Measurements from ENCODE around the gene GFI1.
A peak's percentile ranks its signal among the peaks of the same experiment; 100 is the strongest.

Gene GFI1

GRCh38 chr1:92494485-92495141 is 7.9 kb upstream of the GFI1 start:
- in situ Hi-C loops (cut with HindIII; ENCODE audit: low pct_ligation_motif_present, low pct_unique_long_range_greater_than_20kb, low sequenced_read_pairs): no loop called here
- DNase-seq: no peak

DNA sequence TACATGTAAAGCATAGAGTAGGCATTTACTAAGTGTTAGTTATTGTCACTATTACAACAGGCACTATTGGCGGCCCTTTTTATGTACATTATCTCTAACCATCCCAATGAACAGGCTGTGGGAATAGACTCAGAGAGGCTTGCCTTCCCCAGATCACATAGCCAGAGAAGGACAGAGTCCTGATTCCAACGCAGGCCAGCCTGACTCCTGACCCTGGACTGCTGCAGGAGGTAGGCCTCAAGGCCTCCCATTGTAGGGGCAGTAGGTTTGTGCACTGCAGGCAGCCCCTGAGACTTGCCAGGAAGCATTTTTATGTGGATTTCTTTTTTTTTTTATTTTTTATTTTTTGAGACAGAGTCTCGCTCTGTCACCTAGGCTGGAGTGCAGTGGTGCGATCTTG is 6.4 kb upstream of the GFI1 start:
- in situ Hi-C loops (cut with HindIII; ENCODE audit: low pct_ligation_motif_present, low pct_unique_long_range_greater_than_20kb, low sequenced_read_pairs): no loop called here
- no peak for DNase-seq

DNA sequence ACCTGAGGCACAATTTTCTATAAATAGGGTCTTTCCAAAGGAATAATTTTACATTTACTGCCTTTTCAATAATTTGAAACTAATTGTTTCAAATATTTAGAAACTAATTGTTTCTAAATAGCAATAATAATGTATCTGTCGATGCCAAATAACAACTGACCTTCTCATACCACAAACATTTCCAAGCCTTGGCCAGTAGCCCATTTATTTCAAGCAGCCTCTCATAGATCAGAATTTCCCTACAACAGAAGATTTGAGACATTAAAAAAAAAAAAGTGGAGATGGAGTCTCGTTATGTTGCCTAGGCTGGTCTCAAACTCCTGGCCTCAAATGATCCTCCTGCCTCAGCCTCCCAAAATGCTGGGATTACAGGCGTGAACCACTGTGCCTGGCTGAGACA is 2.1 kb upstream of the GFI1 start:
- in situ Hi-C loops (cut with HindIII; ENCODE audit: low pct_ligation_motif_present, low pct_unique_long_range_greater_than_20kb, low sequenced_read_pairs): no loop called here
- DNase-seq: no peak

DNA sequence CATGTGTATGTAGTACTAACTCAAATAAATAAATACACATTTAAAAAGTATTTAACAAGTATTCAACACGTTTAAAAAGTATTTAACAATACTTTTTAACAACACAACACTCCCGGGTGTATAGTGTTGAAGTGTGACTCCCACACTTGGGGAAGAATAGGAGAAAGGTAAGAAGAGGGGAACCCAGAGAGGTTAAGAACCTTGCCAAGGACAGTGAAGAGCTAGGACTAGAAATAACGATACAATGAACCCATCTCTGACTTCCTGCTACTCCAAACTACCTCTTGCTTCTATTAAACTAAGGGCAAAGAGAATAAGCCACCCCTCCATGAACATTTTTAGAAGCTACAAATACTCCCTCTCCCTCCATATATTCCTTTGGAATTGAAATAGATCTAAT is 1.7 kb upstream of the GFI1 start:
- DNase-seq: no peak
- in situ Hi-C loops (cut with HindIII; ENCODE audit: low pct_ligation_motif_present, low pct_unique_long_range_greater_than_20kb, low sequenced_read_pairs): no loop called here

GRCh38 chr1:92487078-92487605 is 417 bp upstream of the GFI1 start:
- no peak for DNase-seq
- in situ Hi-C loops (cut with HindIII; ENCODE audit: low pct_ligation_motif_present, low pct_unique_long_range_greater_than_20kb, low sequenced_read_pairs): no loop called here

DNA sequence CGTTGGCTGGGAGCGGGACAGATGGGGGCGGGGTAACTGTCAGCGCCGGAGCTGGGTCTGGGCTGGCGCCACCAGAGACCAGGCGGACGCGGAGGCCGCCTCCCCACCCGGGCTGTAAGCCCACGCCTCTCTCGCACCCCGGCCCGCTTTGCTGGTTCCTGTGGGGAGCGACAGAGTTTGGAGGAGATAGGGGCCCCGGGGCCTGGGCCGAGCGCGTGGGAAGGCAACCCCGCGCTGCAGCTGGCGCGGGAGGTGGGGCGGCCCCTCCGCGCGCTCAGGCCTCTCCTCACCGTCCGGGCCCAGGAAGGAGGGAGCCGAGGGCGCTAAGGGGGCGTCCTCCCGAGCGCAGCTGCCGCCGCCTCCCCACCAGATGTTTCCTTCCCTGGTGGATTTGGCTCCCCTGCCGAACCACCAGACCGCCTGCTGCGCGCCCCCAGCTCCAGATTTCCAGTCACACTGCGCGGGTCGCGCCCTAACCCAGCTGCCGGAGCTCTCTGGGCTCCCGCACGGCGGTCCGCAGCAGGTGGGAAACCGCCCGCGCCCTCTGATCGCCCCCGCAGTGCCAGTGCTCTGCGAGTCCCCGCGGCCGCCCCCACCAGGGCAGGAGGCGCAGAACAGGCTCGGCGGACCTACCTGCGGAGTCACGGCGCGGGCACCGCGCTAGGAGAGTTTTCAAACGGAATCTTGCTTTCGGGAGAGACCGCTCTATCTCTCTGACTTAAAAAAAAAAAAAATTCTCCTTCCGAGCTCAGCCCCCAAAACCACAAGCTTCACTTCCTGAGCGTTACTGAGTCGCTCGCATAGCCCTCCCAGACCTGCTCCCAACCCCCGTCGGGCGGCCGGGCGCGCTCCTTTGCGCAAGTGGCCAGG is 1.1 kb downstream of the GFI1 start:
- peak; percentile 34 for DNase-seq
- in situ Hi-C loops (cut with HindIII; ENCODE audit: low pct_ligation_motif_present, low pct_unique_long_range_greater_than_20kb, low sequenced_read_pairs): no loop called here

DNA sequence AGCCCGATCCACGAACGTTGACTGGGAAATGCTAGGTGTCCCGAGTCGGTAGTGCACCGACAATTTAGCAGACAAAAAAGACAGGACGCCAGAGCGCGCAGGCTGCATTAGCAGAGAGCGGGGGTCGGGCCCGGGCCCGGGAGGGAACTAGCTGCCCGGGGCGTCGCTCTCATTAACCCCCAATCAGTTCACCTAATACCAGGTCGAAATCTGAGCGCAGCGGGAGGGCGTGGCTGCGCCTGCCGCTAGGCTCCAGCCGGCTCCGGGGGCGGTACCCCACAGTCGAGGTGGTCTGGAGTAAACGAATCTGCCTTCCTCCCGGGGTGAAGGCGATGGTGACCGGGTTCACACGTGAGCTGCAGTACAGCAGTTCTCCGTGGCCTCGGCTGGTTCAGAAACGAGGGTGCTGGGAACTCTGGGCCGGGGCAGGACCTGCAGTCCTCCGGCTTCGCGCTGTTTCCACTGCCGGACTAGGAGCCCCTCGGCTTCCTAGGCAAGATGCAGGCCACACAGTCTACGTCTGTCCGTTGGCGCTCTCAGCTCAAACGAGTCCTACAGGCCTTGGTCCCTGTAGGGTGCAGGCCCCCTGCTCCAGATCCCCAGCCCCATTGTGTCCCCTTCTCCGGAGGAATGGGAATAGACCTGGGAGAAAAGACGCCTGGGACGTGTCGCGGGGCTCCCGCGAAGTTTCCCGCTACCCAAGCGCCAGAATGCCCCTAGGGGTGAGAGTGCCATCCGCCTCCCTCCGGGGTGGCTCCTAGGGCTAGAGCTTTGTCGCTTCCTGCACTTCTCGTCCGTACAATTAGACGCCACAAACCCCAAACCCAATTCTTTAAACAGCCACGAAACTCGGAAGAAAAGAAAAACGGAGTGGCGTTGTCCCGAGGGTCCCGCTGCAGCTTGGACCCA is 2.0 kb downstream of the GFI1 start:
- DNase-seq: no peak
- in situ Hi-C loops (cut with HindIII; ENCODE audit: low pct_ligation_motif_present, low pct_unique_long_range_greater_than_20kb, low sequenced_read_pairs): no loop called here

DNA sequence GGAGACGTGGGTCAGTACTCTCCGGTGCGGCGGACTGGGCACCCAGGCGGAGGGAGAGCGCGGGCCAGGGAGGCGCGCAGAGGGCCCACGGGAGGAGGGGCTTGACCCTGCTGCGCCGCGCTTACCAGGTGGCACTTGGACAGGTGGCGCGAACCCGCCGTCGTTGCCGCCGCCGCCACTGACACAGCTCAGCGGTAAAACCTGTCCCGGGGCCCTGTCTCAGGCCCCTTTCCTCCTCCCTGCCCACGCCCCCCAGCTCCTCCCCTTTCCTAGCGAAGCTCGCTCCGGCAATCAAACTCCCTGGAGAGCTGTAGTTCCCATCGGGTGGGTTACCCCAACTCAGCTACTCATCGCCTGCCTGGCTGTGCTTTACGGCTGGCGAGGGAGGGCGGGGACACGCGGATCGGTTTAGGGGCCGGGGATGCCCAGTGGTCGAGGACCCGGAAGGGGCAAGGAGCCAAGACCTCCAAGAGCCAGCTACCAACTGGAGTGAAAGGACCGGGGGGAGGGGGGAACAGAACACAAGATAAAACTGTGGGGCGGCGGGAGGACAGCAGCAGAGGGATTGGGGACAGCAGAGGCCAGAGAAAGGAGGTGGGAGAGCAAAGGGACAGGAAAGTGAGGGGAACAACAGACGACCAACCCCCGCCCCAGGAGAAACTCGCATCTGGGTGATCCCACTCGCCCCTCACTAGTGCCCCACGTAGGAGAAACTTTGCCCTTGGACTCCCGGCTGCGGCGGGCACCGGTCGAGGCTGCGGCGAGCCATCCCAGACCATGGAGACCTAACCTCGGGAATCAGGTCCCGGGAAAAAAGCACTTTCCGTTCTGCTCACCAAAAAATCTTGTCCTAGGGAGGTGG is 2.9 kb downstream of the GFI1 start:
- no peak for DNase-seq

GRCh38 chr1:92482665-92483609 is 3.8 kb downstream of the GFI1 start:
- in situ Hi-C loops (cut with HindIII; ENCODE audit: low pct_ligation_motif_present, low pct_unique_long_range_greater_than_20kb, low sequenced_read_pairs): no loop called here
- DNase-seq: no peak

More for the DNA sequence above, 2.9 kb downstream of the GFI1 start:
- in situ Hi-C loops (cut with HindIII; ENCODE audit: low pct_ligation_motif_present, low pct_unique_long_range_greater_than_20kb, low sequenced_read_pairs): no loop called here

- in situ Hi-C loops (cut with HindIII; ENCODE audit: low pct_ligation_motif_present, low pct_unique_long_range_greater_than_20kb, low sequenced_read_pairs): no loop called here
- peak; percentile 5 for DNase-seq
These were observed 4.6 kb downstream of the GFI1 start for GRCh38 chr1:92481971-92482664.

DNA sequence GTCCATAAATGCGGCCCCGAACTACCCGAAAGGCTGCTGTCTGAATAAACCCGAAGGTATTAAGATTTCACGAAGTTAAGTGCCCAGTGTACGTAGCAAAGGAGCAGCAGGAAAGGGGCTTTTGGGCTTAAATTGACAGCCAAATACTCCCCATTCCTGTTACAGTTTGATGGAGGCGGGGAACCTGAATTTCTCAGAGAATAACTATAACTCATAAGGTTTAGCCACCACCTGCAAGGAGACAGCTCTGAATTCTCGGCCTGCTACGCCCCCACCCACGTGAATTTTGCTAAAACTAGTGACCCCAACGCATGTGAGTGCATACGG is 5.2 kb downstream of the GFI1 start:
- in situ Hi-C loops (cut with HindIII; ENCODE audit: low pct_ligation_motif_present, low pct_unique_long_range_greater_than_20kb, low sequenced_read_pairs): no loop called here
- DNase-seq: no peak

- no peak for DNase-seq
- in situ Hi-C loops (cut with HindIII; ENCODE audit: low pct_ligation_motif_present, low pct_unique_long_range_greater_than_20kb, low sequenced_read_pairs): no loop called here
These were observed 5.7 kb downstream of the GFI1 start for GRCh38 chr1:92480813-92481598.

DNA sequence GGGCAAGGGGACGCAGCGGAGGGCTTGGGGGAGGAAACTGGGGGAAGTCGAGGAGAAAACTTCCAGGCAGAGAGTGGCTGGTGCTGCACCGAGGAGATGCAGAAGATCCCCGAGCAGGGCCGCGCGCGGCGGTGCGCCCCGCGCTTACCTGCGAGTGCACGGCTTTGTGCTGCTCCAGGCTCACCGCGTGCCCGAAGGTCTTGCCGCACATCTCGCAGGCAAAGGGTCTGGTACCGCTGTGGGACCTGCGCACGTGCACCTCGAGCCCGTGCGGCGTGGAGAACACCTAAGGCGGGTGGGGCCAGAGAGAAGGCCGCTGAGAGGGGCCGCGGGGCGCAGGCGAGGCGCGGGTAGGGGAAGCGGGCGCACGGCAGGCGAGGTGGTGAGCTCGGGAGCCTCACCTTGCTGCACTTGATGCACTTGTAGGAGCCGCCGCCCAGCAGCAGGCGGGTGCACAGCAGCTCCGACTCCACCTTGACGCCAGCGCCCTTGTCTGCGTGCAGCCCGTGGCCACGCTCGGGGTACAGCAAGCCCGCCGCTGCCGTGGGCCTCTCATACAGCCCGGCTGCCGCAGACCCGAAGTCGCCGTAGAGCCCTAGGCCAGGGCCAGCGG is 6.4 kb downstream of the GFI1 start:
- in situ Hi-C loops (cut with HindIII; ENCODE audit: low pct_ligation_motif_present, low pct_unique_long_range_greater_than_20kb, low sequenced_read_pairs): no loop called here
- DNase-seq: no peak

DNA sequence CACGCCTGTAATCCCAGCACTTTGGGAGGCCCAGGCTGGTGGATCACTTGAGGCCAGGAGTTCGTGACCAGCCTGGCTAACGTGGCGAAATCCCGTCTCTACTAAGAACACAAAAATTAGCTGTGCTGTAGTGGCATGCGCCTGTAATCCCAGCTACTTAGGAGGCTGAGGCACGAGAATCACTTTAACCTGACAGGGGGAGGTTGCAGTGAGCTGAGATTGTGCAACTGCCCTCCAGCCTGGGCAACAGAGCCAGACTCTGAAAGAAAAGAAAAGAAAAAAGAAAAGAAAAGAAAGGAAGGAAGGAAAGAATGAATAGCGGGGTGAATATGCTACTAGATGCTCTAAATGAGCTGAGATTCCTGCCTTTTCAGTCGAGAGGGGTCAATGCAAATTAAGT is 7.1 kb downstream of the GFI1 start:
- DNase-seq: no peak
- in situ Hi-C loops (cut with HindIII; ENCODE audit: low pct_ligation_motif_present, low pct_unique_long_range_greater_than_20kb, low sequenced_read_pairs): no loop called here

DNA sequence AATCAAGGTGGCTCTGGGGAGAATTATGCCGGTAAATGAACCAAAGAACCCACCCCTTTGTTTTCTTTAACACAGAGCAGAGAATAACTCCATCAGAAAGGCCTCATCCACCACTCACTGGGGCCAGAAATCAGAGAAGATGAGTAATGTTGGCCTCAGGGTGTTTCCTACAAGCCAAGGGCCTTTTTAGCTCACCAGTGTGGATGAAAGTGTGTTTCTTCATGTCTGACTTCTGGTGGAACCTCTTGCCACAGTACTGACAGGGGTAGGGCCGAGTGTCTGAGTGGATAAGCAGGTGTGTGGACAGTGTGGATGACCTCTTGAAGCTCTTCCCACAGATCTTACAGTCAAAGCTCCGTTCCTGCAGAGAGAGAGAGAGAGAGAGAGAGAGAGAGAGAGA is 8.3 kb downstream of the GFI1 start:
- in situ Hi-C loops (cut with HindIII; ENCODE audit: low pct_ligation_motif_present, low pct_unique_long_range_greater_than_20kb, low sequenced_read_pairs): no loop called here

More for the DNA sequence above, 8.3 kb downstream of the GFI1 start:
- DNase-seq: no peak

Measured in ACHN (cell line).